Raji (cell line): Measurements from ENCODE around the gene CEACAM4.

ENCODE experiments used
- POLR2A ChIP-seq: IDR thresholded peaks from 2 replicates; pipeline ENCODE4 v1.6.1; 2011; ENCODE audit warnings: low read depth, low read length, control low read depth; ENCODE audit not compliant: insufficient read depth

CEACAM4 gene

DNA sequence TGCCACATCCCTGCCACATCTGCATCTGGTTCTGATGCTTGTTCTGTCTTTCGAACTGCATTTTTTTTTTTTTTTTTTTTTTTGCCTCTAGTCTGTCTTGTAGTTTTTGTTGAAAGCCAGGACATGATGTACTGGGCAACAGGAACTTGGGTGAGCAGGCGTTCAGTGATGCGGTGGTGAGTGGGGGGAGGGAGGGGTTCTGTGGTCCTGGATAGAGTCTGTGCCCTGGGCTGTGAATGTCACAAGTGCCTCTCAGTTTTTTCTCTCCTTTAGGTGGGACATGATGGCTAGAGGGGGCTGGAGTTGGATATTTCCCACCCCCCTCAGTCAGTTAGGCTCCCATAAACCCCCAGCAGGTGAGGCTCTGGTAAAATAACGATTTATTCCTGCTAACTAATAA, 3.5 kb downstream of the CEACAM4 start:
- no peak for TF ChIP-seq POLR2A

- no peak for TF ChIP-seq POLR2A
Observed at GRCh38 chr19:41621654-41622053, 5.2 kb downstream of the CEACAM4 start.

- no peak for TF ChIP-seq POLR2A
Observed at GRCh38 chr19:41621226-41621625, 5.6 kb downstream of the CEACAM4 start.

DNA sequence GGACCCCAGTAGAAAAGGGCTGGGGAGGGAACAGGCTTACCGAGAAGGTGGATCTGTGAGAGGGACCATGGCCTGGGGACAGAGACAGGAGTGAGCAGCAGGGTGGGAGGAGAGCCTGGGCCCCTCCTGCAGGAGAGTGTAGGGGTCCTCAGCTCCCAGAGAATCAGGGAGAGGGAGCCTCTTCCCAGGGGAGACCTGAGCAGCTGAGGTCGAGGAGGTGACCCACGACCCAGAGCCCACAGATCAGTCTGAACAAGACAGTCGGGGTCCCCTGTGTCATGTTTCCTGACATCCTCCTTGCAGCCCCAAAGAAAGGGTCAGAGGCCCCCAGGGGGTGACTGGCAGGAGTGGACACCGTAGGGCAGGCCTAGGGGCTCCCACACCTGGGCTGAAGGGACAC, 6.7 kb downstream of the CEACAM4 start:
- TF ChIP-seq POLR2A: no peak

GRCh38 chr19:41619018-41619556, 7.8 kb downstream of the CEACAM4 start:
- TF ChIP-seq POLR2A: no peak

DNA sequence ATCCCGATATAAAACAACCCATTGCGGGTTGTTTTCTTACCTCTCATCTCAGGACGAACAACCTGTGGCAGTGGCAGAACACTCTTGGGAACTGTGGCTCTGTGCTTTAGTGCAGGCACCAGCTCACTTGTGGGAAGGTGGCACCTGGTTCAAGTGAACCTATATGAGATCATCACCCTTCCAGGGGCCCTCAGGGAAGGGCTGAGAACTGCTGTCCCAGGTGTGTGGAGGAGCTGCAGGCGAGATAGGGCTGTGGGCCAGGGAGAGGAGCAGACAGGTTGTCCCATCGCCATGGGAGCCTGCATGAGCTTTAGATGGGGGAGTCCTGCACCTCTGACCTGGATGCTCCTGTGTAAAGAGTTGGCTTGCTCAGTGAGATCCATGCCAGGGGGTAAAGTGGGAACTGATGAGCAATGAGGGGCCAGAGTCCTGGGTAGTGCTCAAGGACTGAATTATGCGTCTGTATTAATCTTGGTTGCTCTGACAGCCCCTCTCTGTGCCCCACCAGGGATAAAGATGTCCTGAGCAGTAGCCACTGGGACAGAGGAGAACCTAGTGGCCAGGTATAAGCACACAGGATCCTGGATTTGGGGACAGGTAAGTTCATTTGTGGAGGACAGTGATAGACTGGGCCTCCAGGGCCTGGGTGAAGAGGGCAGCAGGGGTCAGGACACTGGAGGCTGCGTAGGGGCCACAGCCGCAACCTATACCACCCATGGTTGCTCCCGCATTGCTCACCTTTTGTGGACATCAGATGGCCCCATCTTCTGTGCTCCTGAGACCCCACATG, 8.7 kb downstream of the CEACAM4 start:
- no peak for TF ChIP-seq POLR2A

DNA sequence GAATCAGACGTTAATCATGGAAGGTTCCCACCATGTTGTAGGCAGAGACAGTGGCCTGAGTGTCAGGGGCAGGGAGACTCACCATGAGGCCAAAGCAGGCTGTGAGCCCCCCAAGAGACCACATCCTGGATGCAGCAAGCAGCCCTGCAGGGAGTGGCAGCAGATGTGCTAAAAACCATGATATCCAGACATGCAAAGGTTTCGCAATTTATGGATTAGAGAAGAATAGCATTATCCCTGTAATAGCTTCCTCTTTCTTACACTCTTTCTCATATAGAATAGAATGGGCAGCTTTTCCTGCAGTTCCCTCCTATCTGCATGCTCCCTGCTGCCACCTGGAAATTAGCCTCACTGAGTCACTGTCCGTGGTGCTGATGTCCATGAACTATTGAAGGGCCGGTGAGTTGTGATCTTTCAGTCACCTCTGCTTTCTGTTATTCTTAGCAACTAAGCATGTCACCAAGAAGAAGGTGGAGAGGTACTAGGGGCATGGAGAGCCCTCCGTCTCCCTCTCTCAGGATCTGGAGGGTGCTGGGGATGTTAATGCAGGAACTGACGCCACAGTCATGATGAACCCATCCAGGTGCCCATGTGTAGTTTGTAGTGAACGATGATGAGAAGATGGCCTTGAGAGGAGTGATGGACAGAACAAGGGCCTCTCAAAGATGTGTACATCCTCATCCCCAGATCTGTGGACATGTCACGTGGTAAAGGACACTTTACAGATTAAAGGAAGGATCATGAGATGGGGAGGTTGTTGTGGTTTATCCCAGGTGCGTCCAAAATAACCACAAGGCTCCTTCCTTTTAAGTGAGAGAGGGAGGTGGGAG, 9.9 kb downstream of the CEACAM4 start:
- TF ChIP-seq POLR2A: no peak

GRCh38 chr19:41615207-41615606, 11.7 kb downstream of the CEACAM4 start:
- TF ChIP-seq POLR2A: no peak

DNA sequence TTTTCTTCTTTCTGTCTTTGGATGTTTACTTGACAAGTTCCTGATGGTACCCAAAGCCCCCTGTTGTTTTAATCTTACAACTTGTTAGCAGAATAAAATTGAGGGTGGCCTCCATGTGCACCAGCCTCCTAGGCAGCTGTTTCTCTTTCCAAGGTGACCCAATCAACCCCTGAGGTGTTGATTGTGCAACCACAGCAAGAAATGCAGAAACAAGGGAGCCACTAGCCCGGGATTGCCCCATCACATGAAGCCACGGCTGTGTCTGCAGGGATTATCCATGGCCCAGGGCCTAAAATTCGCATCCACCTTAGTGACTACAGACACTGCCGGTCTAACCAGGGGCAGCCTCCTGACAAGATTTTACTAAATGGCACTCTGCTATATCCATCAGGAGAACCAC, 14.4 kb downstream of the CEACAM4 start:
- no peak for TF ChIP-seq POLR2A

- TF ChIP-seq POLR2A: no peak
Observed at GRCh38 chr19:41610789-41611188, 16.1 kb downstream of the CEACAM4 start.

DNA sequence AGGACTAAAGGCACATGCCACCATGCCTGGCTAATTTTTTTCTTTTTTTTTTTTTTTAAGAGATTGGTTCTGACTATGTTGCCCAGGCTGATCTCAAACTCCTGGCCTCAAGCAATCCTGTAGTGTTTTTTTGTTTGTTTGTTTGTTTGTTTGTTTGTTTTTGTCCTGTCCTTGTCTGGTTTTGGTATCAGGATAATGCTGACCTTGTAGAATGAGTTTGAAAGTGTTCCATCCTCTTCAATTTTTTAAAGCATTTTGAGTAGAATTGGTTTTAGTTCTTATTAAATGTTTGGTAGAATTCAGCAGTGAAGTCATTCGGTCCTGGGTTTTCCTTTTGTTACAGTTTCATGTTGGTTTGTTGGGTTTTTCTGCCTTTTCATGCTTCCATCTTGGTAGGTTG, 19.2 kb downstream of the CEACAM4 start:
- TF ChIP-seq POLR2A: no peak

DNA sequence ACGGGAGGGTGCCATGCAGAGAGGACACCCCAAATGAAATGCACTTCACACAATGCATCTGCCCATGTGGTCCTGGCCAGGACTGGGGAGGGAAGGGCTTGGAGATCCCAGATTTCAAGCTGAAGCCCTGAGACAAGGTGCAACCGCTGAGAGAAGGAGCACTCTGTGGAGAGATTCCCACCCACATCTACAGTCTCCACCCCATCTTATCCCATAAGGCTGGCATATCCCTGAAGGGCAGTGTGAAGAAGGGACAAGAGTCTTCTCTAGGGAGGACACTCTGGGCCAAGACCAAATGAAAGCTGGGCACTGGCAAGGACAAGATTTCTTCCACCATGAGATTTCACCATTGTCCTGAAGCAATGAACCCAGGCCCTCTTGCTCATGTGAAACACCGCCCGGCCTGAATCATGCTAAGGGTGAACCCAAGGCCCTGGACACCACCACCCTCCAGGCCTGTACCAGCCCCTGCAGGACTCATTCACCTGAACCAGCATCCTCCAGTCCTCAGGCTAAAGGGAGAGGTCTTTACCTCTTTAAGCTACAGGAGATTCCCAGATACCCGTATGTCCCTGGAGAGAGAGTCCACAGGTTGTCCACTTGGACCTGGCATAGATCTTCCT, 20.5 kb downstream of the CEACAM4 start:
- no peak for TF ChIP-seq POLR2A

GRCh38 chr19:41604831-41605230, 22.0 kb downstream of the CEACAM4 start:
- no peak for TF ChIP-seq POLR2A

DNA sequence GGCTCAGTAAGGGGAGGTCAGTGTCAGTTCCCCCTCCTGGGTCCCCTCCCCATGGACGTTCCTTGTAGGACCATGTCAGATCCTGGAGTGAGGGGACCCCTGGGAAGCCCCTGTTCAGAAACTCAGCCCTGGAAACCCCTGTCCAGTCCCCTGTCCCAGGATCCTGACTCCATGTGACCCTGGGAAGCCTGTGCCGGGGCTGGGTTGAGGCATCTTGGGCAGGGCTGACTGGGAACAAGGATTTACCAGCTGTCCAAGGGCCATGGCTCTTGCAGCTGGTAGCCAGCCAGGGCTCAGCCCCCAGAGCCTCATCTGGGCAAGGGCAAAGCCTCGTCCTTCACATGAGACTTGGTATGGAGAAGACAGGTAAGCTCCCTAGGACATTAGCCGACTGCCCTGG, 25.1 kb downstream of the CEACAM4 start:
- no peak for TF ChIP-seq POLR2A

DNA sequence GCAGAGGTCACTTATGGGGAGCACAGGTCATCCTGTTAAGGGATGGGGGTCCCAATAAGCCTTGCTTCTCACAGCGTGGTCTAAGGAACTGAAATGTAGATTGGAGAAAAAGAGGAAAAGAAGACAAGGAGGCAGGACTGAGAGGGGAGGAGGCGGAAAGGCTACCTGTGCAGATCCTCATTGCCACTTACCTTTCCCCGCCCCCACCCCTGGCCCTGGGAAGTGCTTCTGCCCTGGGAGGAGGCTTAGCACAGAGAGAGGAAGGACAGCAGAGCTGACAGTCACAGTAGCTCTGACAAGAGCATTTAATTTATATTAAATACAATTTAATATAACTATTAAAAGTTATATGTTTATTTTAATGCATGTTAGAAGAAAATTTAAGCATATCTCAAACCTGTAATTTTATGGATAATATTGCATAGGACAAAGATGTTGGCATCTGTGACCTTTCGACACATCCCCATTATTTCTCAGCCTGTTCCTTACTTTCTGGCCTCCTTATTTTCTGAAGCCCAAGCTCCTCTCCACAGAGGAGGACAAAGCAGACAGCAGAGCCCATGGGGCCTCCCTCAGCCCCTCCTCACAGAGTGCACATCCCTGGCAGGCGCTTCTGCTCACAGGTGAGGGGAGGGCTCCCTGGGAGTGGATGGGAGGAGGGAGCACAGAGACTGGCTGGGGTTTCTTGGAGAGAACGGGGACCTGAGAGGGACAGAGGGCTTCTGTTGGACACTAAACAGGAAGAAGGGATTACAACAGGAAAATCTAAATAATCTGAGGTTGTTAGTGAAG, 27.5 kb downstream of the CEACAM4 start:
- TF ChIP-seq POLR2A: no peak
